ENCODE results near the gene RAB36.

The RAB36 gene

DNA sequence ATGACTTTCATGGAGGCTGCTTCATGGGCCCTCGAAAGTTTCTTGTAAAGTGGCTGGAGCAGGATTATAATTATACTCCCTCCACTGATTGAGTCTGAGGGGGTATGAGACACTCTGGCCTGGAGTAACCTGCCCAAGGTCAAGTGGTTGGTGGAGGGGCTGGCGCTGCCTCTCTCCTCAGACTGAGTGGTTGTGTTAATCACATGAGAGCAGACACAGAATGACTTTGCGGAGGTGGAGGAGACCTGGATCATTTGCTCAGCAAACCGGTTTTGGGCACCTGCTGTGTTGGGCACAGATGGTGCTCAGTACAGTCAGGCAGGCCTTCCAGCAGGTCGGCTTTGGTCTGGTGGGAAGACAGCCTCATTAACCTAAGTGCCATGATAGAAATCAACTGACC is 46.9 kb downstream of the RAB36 start:
- no peak for DNase-seq
- in situ Hi-C loops (cut with MboI; ENCODE audit: low pct_unique_long_range_greater_than_20kb, low sequenced_read_pairs) = no loop called here

DNA sequence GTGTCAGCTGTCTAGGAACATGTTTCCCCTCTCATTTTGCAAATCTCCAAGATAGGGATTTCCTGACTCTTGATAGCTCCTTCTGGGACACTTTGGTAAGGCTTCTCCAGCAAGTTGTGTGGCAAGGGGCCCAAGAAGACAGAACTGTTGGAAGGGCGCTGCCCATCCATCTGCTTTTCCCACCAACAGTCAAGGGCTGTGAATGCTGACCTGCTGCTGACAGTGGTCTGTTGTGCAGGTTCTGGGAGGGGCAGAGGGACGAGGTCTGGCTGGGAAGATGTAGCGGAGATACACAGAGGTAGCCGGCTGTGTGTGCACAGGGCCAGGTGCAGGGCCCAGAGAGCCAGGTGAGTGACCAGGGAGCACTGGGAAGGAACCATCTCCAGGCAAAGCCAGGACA is 47.3 kb downstream of the RAB36 start:
- in situ Hi-C loops (cut with MboI; ENCODE audit: low pct_unique_long_range_greater_than_20kb, low sequenced_read_pairs) = no loop called here
- no peak for DNase-seq

- in situ Hi-C loops (cut with MboI; ENCODE audit: low pct_unique_long_range_greater_than_20kb, low sequenced_read_pairs) = no loop called here
Observed at GRCh38 chr22:23193196-23193827, 48.0 kb downstream of the RAB36 start.

DNA sequence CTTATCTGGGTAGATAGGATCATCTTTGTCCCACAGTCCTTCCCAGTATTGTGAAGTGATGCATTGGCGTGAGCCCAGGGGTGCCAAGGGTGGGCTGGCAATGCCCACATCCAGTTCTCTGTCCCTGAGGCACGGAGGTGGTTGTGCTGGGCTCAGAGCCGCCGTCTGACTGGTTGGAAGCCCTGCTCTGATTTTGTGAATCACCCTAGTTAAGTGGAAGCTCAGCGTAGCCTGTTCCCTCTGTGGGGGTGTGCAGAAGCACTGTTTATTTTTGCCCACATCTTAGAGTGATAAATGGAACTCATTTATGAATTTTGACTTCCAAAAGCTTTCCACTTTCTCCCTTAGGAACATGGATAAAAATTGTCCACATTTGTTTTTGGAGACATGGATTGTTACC is 48.6 kb downstream of the RAB36 start:
- in situ Hi-C loops (cut with MboI; ENCODE audit: low pct_unique_long_range_greater_than_20kb, low sequenced_read_pairs) = no loop called here
- no peak for DNase-seq

More at GRCh38 chr22:23193196-23193827, 48.0 kb downstream of the RAB36 start:
- DNase-seq = no peak

GRCh38 chr22:23196165-23196564 is 50.9 kb downstream of the RAB36 start:
- in situ Hi-C loops (cut with MboI; ENCODE audit: low pct_unique_long_range_greater_than_20kb, low sequenced_read_pairs) = no loop called here
- no peak for DNase-seq

DNA sequence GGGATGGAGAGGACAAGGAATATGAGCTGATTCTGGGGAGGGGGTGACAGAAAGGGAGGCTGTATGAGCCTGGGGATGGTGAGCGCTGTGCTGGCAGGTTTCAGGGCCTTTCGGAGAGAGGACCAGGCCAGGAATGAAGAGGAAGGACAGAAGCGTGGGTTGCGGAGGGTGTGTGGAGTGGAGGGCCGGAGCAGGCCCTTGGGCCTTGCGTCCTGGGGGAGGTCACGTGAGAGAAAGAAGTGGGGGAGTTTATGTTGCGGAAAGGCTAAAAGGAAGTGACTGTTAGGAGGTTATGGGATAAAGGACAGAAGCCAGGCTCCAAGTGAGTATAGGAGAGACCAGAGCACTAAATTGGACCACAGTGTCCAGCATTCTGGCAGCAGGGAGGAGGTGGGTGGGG is 52.6 kb downstream of the RAB36 start:
- in situ Hi-C loops (cut with MboI; ENCODE audit: low pct_unique_long_range_greater_than_20kb, low sequenced_read_pairs) = no loop called here
- DNase-seq = peak; percentile 81

DNA sequence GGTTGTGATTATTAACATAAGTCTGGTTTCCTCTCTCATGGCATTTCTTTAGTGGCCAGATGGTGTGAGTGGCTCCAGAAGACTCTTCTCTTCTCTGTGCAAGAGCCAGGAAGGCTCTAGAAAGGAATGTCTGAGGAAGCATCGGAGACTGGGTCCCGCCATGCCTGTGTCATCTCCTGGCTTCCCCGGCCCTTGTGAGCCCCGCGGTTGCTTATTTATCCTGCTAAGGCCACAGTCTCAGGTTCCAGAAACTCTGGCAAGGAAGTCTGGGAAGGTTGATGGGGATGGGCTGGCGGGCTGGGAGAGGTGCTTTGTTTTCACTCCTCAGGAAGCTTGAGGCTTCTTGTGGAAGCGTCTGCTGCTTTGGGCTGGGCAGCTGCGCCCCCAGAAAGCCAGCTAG is 53.9 kb downstream of the RAB36 start:
- DNase-seq = no peak
- in situ Hi-C loops (cut with MboI; ENCODE audit: low pct_unique_long_range_greater_than_20kb, low sequenced_read_pairs) = no loop called here

DNA sequence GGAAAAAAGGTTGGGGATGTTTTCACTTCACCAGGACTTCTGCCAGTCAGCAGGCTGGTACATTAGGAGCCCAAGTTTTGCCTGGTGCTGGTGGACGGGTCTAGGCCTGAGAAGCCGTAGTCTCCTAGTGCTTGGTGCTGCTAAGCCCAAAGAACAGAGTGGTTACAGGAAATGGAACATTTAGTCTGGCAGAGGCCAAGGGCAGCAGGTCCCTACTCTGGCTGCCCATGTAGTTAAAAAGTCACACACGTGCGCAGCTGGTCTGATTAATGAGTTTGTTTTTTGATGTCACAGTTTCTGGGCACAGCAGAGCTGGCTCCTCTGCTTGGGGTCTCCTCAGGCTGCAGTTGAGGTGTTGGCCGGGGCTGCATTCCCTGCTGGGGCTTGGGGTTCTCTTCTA is 55.6 kb downstream of the RAB36 start:
- no peak for DNase-seq

GRCh38 chr22:23202812-23203451 is 57.7 kb downstream of the RAB36 start:
- no peak for DNase-seq
- in situ Hi-C loops (cut with MboI; ENCODE audit: low pct_unique_long_range_greater_than_20kb, low sequenced_read_pairs) = no loop called here

More for the DNA sequence above, 55.6 kb downstream of the RAB36 start:
- in situ Hi-C loops (cut with MboI; ENCODE audit: low pct_unique_long_range_greater_than_20kb, low sequenced_read_pairs) = no loop called here

DNA sequence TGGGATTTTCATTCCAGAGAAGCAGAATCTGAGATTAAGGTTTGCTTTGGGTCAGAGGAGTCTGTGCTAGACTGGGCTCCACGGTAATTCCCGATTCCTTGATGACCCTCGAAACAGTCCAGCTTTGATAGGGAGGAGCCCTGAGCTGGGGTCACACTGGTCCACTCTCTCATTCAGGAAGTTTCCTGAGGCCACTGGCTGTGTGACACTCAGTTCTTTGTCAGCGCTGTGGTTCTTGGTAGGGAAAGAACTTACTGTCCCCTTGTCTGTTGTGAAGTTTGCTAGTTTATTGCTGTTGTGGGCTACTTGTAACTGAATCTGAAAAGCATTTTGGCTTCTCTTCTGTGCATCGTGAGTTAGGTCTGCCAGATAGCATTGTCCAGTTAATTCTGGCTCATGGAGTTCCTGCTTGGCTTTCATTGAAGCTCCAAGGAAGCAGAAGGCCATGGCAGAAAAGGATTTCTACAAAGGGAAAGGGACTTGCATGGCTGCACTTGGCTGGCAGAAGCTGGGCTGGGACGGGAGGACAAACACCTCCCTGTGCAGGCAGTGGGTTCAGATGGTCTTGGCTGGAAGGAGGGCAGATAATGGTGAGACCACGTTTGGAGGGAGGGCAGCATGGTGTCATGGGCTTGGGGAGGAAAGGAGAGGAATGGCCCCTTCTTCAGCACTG is 58.3 kb downstream of the RAB36 start:
- no peak for DNase-seq
- in situ Hi-C loops (cut with MboI; ENCODE audit: low pct_unique_long_range_greater_than_20kb, low sequenced_read_pairs) = no loop called here

- in situ Hi-C loops (cut with MboI; ENCODE audit: low pct_unique_long_range_greater_than_20kb, low sequenced_read_pairs) = no loop called here
Observed at GRCh38 chr22:23204125-23204488, 58.8 kb downstream of the RAB36 start.

DNA sequence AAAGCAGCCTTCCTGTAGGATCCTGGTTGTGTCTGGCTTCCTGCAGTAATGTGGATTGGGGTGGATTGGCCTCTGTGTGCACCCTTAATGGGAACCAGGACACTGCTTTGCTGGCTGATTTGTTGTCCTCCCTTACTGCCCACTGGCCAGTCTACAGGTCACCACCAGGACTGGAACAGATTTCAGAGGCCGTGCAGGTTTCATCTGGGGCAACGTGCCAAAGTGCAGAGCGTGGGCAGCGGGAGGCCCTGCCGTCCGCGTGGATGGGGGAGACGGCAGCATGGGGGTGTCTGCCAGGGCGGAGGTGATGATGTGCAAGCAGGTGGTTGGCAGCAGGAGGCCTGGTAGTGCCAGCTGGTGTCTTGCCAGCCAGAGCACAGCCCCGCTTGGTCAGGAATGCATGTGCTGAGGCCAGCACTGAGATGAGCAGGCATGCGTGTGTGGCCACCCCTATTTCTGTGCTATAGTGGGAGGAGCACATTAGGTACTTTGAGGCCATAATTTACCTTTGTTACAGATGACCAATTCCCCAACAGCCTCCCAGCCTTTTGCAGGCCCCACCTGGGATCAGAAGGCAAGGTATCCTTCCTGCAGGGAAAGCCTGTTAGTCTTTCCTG is 59.4 kb downstream of the RAB36 start:
- DNase-seq = no peak
- in situ Hi-C loops (cut with MboI; ENCODE audit: low pct_unique_long_range_greater_than_20kb, low sequenced_read_pairs) = no loop called here

More at GRCh38 chr22:23204125-23204488, 58.8 kb downstream of the RAB36 start:
- no peak for DNase-seq

DNA sequence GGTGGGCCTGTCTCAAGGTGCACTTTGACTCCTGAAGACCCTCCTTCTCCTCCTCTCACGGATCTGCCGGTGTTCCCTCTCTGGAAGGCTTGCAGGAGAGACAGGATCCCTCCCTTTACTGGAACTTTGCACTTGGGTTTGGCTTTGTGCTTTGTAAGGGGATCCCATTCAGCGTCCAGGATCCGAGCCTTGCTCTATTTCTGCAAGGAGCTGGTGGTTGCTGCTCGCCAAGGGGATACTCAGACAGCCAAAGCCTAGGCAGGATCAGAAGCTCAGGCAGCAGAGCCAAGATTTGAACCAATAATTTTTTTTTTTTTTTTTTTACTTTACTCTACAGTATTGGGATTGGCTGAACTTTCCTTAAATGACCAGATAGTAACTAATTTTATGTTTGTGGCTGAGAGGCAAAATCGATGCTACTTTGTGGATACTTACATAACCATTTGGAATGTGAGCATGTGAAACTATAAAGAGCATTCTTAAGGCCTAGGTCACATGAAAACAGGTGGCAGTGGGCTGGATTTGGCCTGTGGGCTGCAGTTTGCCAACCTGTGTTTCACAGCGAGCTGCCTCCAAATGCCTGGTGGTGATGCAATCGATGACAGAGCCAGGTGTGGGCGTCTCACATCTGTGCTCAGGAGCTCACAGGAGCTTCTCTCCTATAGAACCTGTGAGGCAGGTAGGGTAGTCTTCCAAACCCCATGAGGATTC is 60.2 kb downstream of the RAB36 start:
- DNase-seq = no peak

GRCh38 chr22:23206915-23207314 is 61.6 kb downstream of the RAB36 start:
- in situ Hi-C loops (cut with MboI; ENCODE audit: low pct_unique_long_range_greater_than_20kb, low sequenced_read_pairs) = no loop called here
- no peak for DNase-seq

More for the DNA sequence above, 60.2 kb downstream of the RAB36 start:
- in situ Hi-C loops (cut with MboI; ENCODE audit: low pct_unique_long_range_greater_than_20kb, low sequenced_read_pairs) = no loop called here

- in situ Hi-C loops (cut with MboI; ENCODE audit: low pct_unique_long_range_greater_than_20kb, low sequenced_read_pairs) = no loop called here
- DNase-seq = no peak
Observed at GRCh38 chr22:23207729-23208393, 62.6 kb downstream of the RAB36 start.

GRCh38 chr22:23210428-23211170 is 65.3 kb downstream of the RAB36 start:
- in situ Hi-C loops (cut with MboI; ENCODE audit: low pct_unique_long_range_greater_than_20kb, low sequenced_read_pairs) = no loop called here
- DNase-seq = no peak

- DNase-seq = no peak
- in situ Hi-C loops (cut with MboI; ENCODE audit: low pct_unique_long_range_greater_than_20kb, low sequenced_read_pairs) = no loop called here
Observed at GRCh38 chr22:23211622-23212021, 66.3 kb downstream of the RAB36 start.
